ENCODE measurements around the gene ZNF530.

Gene ZNF530

GRCh38 chr19:57583104-57583520 is 16.6 kb upstream of the ZNF530 start:
- H3K4me3 ChIP-seq (ENCODE audit: low read length) = no peak overlapping the region; the same call in 1 of the 2 replicates
- no peak for TF ChIP-seq ZNF274 (IDR thresholded peaks at IDR 0.05; ENCODE audit: low read depth, low read length)

- no peak for TF ChIP-seq ZNF274 (IDR thresholded peaks at IDR 0.05; ENCODE audit: low read depth, low read length)
These were observed 15.9 kb upstream of the ZNF530 start, which contains the start of gene ZIK1 for GRCh38 chr19:57583521-57584416. Gene ZIK1 (plus strand): TSS chr19:57584145. CDS start chr19:57584357, 212 bp downstream.

GRCh38 chr19:57587529-57587928 is 12.2 kb upstream of the ZNF530 start:
- no peak for TF ChIP-seq ZNF274 (IDR thresholded peaks at IDR 0.05; ENCODE audit: low read depth, low read length)
- H3K4me3 ChIP-seq (ENCODE audit: low read length) = no peak overlapping the region

More at GRCh38 chr19:57583521-57584416, 15.9 kb upstream of the ZNF530 start, which contains the start of gene ZIK1:
- H3K4me3 ChIP-seq (ENCODE audit: low read length) = peak within 1 kb of the TSS; percentile 78

GRCh38 chr19:57599377-57599760 is 316 bp upstream of the ZNF530 start:
- no peak for TF ChIP-seq ZNF274 (IDR thresholded peaks at IDR 0.05; ENCODE audit: low read depth, low read length)
- peak overlapping the region; percentile 86; the same call in 1 of the 2 replicates for H3K4me3 ChIP-seq (ENCODE audit: low read length)

- no peak for TF ChIP-seq ZNF274 (IDR thresholded peaks at IDR 0.05; ENCODE audit: low read depth, low read length)
- H3K4me3 ChIP-seq (ENCODE audit: low read length) = no peak overlapping the region
These were observed 7.2 kb downstream of the ZNF530 start for GRCh38 chr19:57606931-57607330.

GRCh38 chr19:57611113-57611512 is 11.4 kb downstream of the ZNF530 start:
- TF ChIP-seq ZNF274 (IDR thresholded peaks at IDR 0.05; ENCODE audit: low read depth, low read length) = no peak
- H3K4me3 ChIP-seq (ENCODE audit: low read length) = no peak overlapping the region

- peak within 1 kb of the TSS; percentile 94 for H3K4me3 ChIP-seq (ENCODE audit: low read length)
- TF ChIP-seq ZNF274 (IDR thresholded peaks at IDR 0.05; ENCODE audit: low read depth, low read length) = no peak
These were observed 14.5 kb downstream of the ZNF530 start, which contains the start of gene ZNF134 for GRCh38 chr19:57613941-57614743. Gene ZNF134 (plus strand): TSS chr19:57614242. CDS start chr19:57619469, 5,227 bp downstream.

- peak overlapping the region; percentile 94; the same call in 1 of the 2 replicates for H3K4me3 ChIP-seq (ENCODE audit: low read length)
- TF ChIP-seq ZNF274 (IDR thresholded peaks at IDR 0.05; ENCODE audit: low read depth, low read length) = no peak
These were observed 15.7 kb downstream of the ZNF530 start for GRCh38 chr19:57615346-57615745.

- no peak overlapping the region for H3K4me3 ChIP-seq (ENCODE audit: low read length)
- peak; percentile 67; the same call in 1 of the 2 replicates for TF ChIP-seq ZNF274 (IDR thresholded peaks at IDR 0.05; ENCODE audit: low read depth, low read length)
These were observed 21.1 kb downstream of the ZNF530 start for GRCh38 chr19:57620673-57621348.

- no peak for TF ChIP-seq ZNF274 (IDR thresholded peaks at IDR 0.05; ENCODE audit: low read depth, low read length)
- no peak overlapping the region for H3K4me3 ChIP-seq (ENCODE audit: low read length)
These were observed 23.4 kb downstream of the ZNF530 start for GRCh38 chr19:57623091-57623490.

GRCh38 chr19:57632987-57633831 is 33.5 kb downstream of the ZNF530 start, which contains the start of gene ZNF211:
Gene ZNF211 (plus strand): TSS chr19:57633168. CDS start chr19:57633347, 179 bp downstream.
- TF ChIP-seq ZNF274 (IDR thresholded peaks at IDR 0.05; ENCODE audit: low read depth, low read length) = no peak
- peak within 1 kb of the TSS; percentile 90 for H3K4me3 ChIP-seq (ENCODE audit: low read length)

GRCh38 chr19:57633832-57634131 is 34.1 kb downstream of the ZNF530 start:
- peak overlapping the region; percentile 90 for H3K4me3 ChIP-seq (ENCODE audit: low read length)
- no peak for TF ChIP-seq ZNF274 (IDR thresholded peaks at IDR 0.05; ENCODE audit: low read depth, low read length)

GRCh38 chr19:57637379-57637778 is 37.7 kb downstream of the ZNF530 start:
- no peak overlapping the region for H3K4me3 ChIP-seq (ENCODE audit: low read length)
- TF ChIP-seq ZNF274 (IDR thresholded peaks at IDR 0.05; ENCODE audit: low read depth, low read length) = no peak
